HG03108 (cell line): Measurements from ENCODE around the gene RPIA.
"Not testable (repeated sequence)": the region's sequence is repeated elsewhere in the genome, so short reads cannot be mapped to it uniquely, and the experiment has no call there.

Experiments used
- ATAC-seq: cut with Tn5 transposase; IDR thresholded peaks from one replicate; pipeline ENCODE4 v1.9.1; 2021; ENCODE audit warnings: moderate library complexity; ENCODE audit not compliant: unreplicated experiment

Gene RPIA

GRCh38 chr2:88765154-88765888 is 73.8 kb downstream of the RPIA start:
- ATAC-seq, result no peak

DNA sequence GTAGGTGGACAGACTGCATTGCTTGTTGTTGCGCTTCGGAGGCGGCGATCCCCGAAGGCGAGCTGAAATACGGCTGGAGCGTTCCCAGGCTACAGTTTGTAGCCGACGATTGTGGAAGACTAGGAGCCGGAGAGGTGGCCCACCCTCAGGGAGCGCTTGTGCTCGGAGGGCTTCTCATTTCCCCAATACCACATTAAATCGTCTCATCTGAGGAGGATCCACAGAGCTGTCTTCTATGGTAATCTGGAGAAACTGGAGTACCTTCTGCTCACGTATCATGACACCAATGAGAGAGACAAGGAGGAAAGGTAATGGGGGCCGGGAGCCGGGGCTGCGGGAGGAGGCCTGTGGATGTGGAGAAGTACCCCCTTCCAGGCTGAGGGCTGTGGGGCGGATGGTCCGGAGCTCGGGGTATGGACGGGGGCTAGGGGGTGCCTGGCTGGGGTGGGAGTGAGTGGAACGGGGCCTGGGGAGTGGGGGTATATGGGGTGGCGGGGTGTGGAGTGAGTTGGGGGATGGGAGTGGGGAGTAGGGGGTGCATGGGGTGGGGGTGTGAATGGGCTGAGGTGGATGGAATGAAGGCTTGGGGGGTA is 74.5 kb downstream of the RPIA start:
- ATAC-seq, result not testable (repeated sequence)

DNA sequence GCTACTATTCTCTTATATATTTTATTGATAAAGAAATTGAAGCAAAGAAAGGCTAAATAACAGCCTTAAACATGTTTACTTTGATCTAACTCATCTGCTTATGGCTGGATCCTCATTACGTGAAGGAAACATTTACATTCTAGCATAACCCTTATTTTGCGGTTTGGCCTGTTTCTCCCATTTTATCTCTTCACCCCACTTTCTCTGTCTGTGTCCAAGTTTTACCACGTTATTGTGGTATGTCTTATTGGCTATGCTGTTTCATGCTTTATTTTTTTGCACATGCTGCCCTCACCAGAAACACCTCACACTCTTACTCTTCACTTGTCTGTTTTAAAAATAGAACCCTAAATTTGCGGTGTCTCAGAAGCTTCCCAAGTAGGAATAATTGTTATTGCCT is 78.5 kb downstream of the RPIA start:
- no peak for ATAC-seq

DNA sequence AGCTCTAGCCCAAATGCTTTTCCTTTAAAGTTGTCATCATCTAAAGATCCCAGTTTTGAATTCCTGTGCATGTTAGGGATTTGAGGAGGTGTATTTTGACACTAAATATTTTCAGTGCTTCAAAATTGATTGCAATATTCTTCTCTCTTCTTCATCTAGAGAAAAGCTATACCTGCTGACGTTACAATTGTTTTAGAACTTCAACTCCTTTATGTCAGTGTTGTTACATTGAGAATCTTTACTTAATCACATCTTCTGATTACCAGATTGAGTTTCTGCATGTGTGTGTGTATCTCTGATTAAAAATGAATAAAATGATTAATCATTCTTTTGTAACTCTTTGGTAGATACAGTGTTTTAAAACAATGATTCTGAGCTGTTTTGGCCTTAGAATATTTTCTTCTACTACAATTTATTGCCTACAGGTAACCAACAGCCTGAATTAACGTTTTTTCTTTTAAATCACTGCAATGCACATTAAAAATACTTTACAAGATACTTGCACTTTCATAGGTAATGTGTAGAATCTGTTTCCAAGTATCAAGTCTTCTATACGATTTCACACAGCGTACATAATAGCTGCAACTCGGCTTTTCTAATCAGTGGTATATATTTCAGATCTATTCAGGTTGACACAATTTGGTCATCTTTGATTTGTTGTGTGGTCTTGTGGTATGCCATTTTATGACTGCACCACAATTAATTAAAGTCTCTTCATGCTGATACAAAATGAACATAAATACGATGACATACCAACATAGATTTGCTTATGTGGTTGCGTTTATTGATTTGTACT is 82.0 kb downstream of the RPIA start:
- ATAC-seq, result not testable (repeated sequence)

- not testable (repeated sequence) for ATAC-seq
Observed at GRCh38 chr2:88789213-88789612, 97.7 kb downstream of the RPIA start.

- not testable (repeated sequence) for ATAC-seq
Observed at GRCh38 chr2:88795932-88796331, 104.5 kb downstream of the RPIA start.

DNA sequence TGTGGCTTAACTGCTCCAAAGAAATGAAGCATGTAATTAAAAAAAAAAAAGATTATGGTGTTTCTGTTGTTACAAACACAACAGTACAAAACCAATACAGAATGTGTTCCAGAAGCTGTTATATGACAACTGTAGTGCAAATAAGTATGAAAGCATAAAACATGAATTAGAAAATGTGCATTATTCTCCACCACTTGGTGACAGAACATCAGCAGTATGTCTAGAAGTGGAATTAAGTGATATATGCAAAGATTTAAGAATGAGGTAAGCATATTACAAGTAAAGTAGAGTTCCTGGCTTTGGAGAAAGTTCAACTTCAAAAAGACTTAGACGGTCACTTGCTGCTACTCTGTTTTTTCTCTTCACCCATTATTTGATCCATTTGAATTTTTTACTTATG is 105.0 kb downstream of the RPIA start:
- ATAC-seq, result not testable (repeated sequence)

GRCh38 chr2:88797164-88797563 is 105.7 kb downstream of the RPIA start:
- ATAC-seq, result not testable (repeated sequence)
